GM18907 (cell line): Measurements from ENCODE around the gene BIRC3.
A peak's percentile ranks its signal among the peaks of the same experiment; 100 is the strongest.

Source experiments
- ATAC-seq: cut with Tn5 transposase; IDR thresholded peaks from one replicate; pipeline ENCODE4 v1.9.1; 2021; ENCODE audit warnings: mild to moderate bottlenecking, moderate library complexity; ENCODE audit not compliant: unreplicated experiment

BIRC3 gene

GRCh38 chr11:102317099-102317767 is at the start of gene BIRC3:
BIRC3 (plus strand) TSS chr11:102317484; CDS start chr11:102324510, 7,026 bp downstream.
- peak; percentile 89 for ATAC-seq

DNA sequence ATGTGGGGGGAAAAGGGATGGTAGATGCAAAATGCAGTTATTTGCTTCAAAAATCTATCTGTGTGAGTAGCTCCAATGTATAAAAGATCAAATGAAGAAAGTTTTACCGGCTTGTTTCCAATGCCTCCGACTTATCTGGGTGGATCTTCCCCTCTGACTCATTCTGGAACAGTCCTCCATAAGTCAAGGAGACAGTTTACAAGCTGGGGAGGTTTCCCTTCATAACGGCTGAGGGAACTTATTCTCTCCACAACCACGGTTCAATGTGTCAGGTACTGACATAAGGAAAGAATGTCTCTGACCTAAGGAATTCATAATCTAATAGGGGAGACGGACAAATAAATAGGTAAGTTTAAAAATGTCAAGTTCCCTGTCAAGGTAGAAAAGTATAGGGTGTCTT is 49.7 kb upstream of the BIRC3 start:
- no peak for ATAC-seq

- peak; percentile 98 for ATAC-seq
Observed at GRCh38 chr11:102268083-102268984, 49.0 kb upstream of the BIRC3 start.

DNA sequence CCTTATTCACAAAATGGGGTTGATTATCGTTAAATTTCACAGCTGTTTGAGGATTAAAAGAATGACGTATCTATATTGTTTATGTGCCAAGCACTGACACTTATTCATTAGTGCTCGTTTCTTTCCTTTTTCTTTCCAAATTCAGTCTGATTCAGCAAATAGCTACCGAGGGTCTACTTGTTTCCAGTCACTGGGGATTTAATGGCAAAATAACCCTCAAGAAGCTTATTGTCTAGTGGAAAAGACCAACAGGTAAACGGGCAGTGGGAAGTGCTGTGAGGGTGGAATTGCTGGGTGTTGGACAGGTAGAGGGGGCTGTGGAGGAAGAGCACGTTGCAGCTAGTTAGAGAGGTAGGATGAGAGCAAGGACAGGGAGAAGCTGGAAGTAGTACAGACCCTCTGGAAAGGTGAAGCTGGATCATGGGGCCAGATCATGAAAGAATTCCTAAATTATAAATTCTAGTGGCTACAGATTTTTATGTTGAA is 48.3 kb upstream of the BIRC3 start:
- ATAC-seq, result no peak

- no peak for ATAC-seq
Observed at GRCh38 chr11:102269927-102270326, 47.4 kb upstream of the BIRC3 start.

GRCh38 chr11:102272047-102272824 is 45.0 kb upstream of the BIRC3 start:
- no peak for ATAC-seq

GRCh38 chr11:102274628-102275027 is 42.7 kb upstream of the BIRC3 start:
- ATAC-seq, result no peak

- ATAC-seq, result no peak
Observed at GRCh38 chr11:102276362-102276761, 40.9 kb upstream of the BIRC3 start.

GRCh38 chr11:102276783-102277182 is 40.5 kb upstream of the BIRC3 start:
- no peak for ATAC-seq

DNA sequence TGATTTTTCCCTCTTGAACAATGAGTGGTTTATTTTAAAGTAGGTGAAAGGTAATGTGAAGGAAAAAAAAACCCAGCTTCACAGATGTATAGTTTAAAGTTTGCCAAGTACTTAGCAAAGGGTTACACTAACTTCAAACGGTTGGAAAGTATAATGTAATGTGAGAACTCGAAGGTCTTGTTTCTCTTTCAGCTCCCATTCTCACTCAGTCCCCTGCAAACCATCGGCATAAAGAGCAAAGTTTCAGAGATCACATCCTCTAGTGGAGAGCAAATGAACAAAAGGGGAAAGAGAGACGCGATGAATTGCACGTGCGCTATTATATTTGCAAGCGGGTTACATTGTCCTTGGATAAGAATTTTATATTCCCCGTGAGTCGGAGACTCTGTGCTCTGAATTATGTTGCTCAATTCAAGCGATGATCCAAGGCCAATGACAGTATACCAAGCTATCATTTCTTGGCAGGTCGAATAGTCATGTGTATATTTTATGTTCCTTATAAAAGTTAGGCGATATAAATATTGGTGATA is 37.6 kb upstream of the BIRC3 start:
- peak; percentile 91 for ATAC-seq

DNA sequence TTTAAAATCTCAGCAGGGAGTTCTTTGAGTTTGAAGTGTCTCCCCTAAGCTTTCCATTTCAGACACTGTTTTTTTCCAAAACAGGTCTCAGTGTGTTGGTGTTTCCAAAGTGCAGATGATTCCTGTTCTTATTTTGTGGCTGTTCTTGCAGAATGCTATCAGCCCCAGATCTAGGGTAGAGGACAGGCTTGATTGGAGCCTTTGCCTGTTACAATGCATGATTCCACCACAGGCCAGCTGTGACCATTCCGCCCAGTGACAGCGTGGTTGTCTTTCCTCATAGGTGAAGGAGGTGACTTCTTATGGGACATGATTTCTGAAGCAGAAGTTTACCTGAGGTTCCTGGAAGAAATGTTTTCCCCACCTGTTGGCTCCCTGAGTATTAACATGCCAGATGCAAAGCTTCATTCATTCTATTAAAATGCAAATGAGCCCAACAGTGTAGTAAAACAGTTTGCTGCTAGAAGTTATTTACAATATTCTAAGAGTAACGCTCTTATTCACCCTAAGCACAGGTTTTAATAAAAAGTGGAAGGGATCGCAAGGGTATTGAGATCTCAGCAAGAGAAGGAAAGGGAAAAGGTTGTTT is 36.9 kb upstream of the BIRC3 start:
- no peak for ATAC-seq

- ATAC-seq, result no peak
Observed at GRCh38 chr11:102283116-102283485, 34.2 kb upstream of the BIRC3 start.

DNA sequence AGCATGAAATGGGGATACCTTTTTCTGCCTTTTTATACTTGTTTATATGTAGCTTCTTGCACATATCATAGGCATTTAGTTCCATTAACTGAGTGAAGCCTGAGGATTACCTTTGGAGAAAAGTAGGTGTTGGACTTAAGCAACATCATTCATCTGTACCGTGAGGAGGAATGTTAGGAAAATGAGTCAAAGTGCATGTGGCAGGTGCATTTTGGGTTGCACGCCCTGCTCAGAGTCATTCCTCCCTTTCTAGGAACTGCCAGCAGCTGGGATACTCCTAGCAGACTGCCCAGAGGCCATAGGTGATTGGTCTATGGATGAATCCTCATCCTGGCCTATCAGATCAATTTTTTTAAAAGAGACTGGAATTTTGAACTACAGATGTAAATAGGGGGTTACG is 33.3 kb upstream of the BIRC3 start:
- ATAC-seq, result no peak

DNA sequence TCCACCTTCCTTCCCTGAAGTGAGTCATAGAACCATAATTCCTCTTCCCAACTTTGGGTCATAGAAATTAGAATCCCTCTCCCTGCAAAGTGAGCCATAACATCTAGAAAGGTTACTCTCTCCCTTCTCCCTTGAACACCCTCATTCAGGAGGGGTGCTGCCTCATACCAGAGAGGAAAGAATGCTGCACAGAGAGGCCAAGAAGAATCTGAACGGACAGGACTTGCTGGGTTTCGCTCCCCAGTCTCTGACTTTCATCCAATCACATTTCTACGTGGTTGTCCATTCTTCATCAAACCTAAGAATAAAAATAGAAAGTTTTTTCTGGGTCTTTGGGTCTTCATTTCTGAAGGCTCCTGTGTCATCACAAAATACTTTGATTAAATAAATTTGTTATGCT is 31.0 kb upstream of the BIRC3 start:
- no peak for ATAC-seq

- peak; percentile 90 for ATAC-seq
Observed at GRCh38 chr11:102287964-102288724, 29.1 kb upstream of the BIRC3 start.

DNA sequence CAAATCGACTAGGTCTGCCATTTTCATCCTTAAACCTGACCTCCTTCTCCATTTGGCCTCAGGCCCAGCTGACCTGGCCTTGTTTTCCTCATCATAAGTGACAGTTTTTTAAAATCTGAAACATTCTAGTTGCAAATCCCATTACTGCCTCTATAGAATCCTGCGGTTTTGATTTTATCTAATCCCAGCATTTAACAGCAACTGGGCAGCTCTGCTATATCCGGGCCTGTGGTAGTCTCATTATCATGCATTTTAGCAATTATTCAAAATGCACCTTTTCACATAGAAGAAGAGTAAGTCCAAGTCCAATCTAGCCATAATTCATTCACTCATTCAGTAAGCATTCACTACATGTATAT is 28.6 kb upstream of the BIRC3 start:
- no peak for ATAC-seq

- no peak for ATAC-seq
Observed at GRCh38 chr11:102289592-102289991, 27.7 kb upstream of the BIRC3 start.

DNA sequence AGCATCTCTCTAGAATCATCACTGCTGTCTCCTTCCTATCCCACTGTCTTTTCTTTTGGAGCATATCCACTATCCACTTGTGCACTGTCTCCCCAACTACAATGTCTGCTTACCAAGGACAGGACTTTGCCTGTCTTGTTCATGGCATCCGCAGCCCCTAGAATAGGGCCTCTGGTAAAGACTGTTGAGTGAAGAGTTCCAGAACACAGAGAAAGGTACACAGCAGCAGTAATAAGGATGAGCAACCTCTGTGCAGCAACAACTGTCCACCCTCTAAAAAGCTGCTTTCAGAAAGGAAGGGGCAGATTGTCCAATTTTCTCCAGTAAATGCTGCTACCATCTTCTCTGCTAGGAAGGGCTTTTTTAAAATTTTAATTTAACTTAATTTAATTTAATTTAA is 25.5 kb upstream of the BIRC3 start:
- ATAC-seq, result no peak

- ATAC-seq, result no peak
Observed at GRCh38 chr11:102292933-102293332, 24.4 kb upstream of the BIRC3 start.
